Measurements from ENCODE around the gene VWF. TPM values are rescaled to one million over a fixed set of nuclear protein-coding genes. Genes with fewer than 3 reads are reported as not detected.
"Not testable (repeated sequence)": the region's sequence is repeated elsewhere in the genome, so short reads cannot be mapped to it uniquely, and the experiment has no call there.

Gene VWF
- total RNA-seq, 1 experiment from 2014 or later, result 0.06 TPM

- DNase-seq (ENCODE audit: low read depth), result no peak
Measured at GRCh38 chr12:6146509-6146908, 22.0 kb upstream of the VWF start.

DNA sequence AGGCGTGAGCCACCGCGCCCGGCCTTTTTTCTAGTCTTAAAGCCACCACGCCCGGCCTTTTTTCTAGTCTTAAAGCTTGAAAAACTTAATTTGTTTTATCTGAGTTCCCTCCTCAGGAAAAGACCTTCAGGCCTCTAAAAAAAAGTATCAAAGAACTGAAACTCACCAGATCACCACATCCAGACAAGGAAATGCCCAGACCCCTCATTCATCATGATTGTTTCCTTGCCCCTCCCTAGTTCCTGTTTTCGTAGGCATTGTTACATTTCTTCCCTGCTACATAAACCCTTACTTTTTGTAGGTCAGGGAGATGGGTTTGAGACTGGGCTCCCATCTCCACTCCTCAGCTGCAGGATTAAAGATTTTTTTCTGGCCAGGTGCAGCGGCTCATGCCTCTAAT is 21.1 kb upstream of the VWF start:
- DNase-seq (ENCODE audit: low read depth), result no peak

- DNase-seq (ENCODE audit: low read depth), result no peak
Measured at GRCh38 chr12:6143303-6143675, 18.8 kb upstream of the VWF start.

DNA sequence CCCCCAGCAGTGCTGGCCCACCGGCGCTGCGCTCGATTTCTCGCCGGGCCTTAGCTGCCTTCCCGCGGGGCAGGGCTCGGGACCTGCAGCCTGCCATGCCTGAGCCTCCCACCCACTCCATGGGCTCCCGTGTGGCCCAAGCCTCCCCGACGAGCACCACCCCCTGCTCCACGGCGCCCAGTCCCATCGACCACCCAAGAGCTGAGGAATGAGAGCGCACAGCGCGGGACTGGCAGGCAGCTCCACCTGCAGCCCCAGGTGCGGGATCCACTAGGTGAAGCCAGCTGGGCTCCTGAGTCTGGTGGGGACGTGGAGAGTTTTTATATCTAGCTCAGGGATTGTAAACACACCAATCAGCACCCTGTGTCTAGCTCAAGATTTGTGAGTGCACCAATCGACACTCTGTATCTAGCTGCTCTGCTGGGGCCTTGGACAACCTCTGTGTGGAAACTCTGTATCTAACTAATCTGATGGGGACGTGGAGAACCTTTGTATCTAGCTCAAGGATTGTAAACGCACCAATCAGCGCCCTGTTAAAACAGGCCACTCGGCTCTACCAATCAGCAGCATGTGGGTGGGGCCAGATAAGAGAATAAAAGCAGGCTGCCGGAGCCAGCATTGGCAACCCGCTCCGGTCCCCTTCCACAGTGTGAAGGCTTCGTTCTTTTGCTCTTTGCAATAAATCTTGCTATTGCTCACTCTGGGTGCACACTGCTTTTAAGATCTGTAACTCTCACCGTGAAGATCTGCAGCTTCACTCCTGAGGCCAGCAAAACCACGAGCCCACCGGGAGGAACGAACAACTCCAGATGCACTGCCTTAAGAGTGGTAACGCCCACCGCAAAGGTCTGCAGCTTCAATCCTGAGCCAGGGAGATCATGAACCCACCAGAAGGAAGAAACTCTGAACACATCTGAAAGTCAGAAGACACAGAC is 18.2 kb upstream of the VWF start:
- DNase-seq (ENCODE audit: low read depth), result not testable (repeated sequence)

GRCh38 chr12:6141731-6142367 is 17.4 kb upstream of the VWF start:
- DNase-seq (ENCODE audit: low read depth), result not testable (repeated sequence)

GRCh38 chr12:6140651-6141447 is 16.4 kb upstream of the VWF start:
- DNase-seq (ENCODE audit: low read depth), result no peak

DNA sequence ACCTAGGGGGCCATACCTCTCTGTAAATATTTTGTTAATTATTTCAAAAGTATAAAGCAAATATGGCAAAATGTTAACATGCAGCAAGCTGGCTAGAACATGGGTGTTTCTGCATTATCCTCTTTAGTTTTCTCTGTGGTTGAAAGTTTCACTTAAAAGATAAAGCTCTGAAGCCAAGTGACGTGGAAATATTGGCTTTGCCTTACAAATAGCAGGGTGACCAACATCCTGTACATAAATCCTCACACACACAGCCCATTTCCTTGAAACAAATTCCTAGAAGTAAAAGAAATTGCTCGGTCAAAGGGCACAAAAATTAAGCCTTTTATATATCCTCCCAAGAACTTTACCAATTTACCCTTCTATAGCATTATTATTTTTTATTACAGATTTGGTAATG is 10.6 kb upstream of the VWF start:
- DNase-seq (ENCODE audit: low read depth), result no peak

- no peak for DNase-seq (ENCODE audit: low read depth)
Measured at GRCh38 chr12:6133642-6134041, 9.2 kb upstream of the VWF start.

- no peak for DNase-seq (ENCODE audit: low read depth)
Measured at GRCh38 chr12:6132496-6132895, 8.0 kb upstream of the VWF start.

DNA sequence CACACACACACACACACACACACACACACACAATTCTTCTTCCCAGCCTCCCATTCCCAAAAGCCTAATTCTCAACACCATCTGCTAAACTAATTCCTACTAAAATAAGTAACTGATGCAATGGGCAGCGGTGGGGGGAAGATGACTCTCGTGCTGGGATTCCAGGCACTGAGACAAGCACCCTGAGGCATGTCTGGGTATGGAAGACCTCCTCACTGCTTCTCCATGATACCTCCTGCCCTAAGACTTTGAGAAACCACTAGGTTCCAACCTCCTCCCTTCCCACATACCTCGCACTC is 789 bp upstream of the VWF start:
- no peak for DNase-seq (ENCODE audit: low read depth)

- no peak for DNase-seq (ENCODE audit: low read depth)
Measured at GRCh38 chr12:6123258-6123657, 1.2 kb downstream of the VWF start.

DNA sequence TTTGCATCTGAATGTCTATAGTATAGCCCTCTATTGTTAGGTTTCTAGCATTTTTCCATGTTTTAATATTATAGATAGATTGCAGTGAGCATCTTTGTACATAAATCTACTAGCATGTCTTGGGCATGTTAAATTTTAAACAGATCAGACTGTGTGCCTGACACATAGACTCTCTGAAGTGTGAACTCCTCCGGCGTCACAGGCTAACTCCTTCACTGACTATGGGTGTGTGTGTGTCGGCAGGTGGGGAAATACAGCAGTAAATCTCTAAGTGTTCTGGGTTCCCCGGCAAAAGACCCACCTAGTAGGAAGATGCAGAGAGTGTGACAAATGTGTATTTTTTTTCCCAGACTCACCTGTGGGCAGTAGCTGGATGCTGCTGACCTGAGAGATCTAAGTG is 2.3 kb downstream of the VWF start:
- DNase-seq (ENCODE audit: low read depth), result no peak

GRCh38 chr12:6120796-6121473 is 3.5 kb downstream of the VWF start:
- no peak for DNase-seq (ENCODE audit: low read depth)

DNA sequence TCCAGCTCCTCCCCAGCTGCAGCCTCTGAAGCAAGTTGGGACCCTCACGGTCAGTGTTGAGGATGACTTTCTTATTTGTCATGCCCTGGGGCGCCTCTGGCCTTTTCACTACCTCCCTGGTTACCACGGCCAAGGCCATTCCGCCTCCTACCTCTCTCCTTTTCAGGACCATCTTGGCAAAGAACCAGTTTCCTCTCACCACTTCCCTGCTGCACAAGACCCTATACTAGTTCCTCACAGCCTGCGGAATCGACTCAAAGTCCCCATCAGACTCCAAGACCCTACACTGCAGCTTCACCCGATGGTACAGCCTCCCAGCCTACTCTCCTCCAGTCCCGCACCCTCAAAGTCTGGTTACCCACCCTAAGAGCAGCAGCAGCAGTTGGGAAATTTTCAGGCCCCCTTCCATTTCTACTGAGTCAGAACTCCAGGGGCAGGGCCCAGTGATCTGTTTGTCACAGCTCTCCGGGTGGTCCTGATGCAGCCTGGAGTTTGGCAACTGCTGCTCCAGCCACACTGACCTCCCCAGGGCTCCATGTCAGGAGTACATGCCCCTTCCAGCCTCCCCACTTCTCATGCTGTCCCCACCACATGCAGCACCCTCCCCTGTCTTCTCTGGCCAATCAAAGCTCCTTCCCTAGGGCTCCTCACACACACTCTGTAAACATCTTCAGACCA is 5.4 kb downstream of the VWF start:
- DNase-seq (ENCODE audit: low read depth), result no peak

- DNase-seq (ENCODE audit: low read depth), result no peak
Measured at GRCh38 chr12:6116471-6117021, 7.9 kb downstream of the VWF start.

GRCh38 chr12:6115389-6115788 is 9.1 kb downstream of the VWF start:
- no peak for DNase-seq (ENCODE audit: low read depth)

- no peak for DNase-seq (ENCODE audit: low read depth)
Measured at GRCh38 chr12:6114476-6114870, 10.0 kb downstream of the VWF start.

DNA sequence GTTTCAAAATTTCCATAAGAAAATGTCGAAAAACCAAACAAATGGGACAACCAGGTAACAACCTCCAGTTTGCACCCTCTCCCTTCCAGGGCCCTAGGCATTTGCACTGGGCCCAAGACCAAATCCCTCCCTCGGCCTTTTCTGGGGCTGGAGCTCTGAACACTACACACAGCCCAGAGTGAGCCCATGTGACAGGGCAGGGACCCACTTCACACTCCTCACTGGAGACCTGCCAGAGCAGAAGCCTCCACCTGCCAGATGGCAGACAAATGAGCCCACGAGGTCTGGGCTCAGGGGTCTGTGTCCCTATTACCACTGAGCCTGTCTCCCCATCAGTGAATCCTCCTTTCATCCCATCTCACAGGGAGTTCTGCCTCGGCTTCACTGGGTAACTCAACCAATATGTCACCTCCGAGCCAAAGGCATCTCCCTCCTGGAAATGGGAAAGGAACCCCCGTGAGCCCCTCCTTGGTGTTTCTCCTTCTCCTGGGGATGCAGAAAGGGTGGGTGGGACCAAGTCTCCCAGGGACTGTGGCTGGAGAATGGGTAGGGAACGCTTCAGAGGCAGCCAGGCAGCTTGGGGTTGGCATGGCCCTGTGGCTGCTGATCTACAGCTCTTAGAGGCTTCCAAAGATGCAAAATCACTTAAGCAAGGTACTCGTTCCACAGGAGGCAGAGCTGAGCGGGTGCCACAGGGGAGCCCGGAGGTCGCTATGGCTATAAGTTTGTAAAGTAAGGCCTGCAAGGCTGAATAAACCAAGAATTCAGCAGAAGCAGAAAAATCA is 10.6 kb downstream of the VWF start:
- DNase-seq (ENCODE audit: low read depth), result no peak

- no peak for DNase-seq (ENCODE audit: low read depth)
Measured at GRCh38 chr12:6112004-6112403, 12.5 kb downstream of the VWF start.

DNA sequence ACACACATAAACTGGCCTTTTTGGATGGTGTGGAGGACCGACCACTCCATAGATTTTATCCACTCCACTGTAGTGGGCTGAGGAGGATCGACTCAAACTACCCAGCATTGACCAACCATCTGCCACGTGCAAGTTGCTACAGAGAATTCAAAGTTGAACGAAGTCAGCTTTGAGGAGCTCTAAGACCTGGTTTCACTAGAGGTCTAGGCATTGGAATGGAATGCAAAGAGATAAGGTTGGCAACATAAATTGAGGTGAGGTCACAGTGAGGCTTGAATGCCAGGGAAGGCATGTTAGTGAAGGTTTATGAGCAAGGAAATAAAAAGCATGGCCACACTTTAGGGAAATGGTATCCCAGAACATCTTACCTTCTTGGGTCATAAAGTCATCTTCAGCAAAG is 14.5 kb downstream of the VWF start:
- DNase-seq (ENCODE audit: low read depth), result no peak

All from LHCN-M2 (cell line).